Stimulated activated naive CD8-positive, alpha-beta T cell treated with anti-CD3 and anti-CD28 coated beads, Interleukin-15, Interleukin-2, amounts not matched to agents 100 U/mL and 50 U/mL, for 24 hours (primary cell): ENCODE data around the gene CYTH2.
"Not testable (repeated sequence)": the region's sequence is repeated elsewhere in the genome, so short reads cannot be mapped to it uniquely, and the experiment has no call there.

ENCODE experiments used
- ATAC-seq: fragments of 150-1000 bp; cut with Tn5 transposase; one replicate; pipeline ENCODE4 v1.10.0; 2021
- DNase-seq: peaks from one replicate; pipeline ENCODE4 v3.0.0; 2021

Gene CYTH2

GRCh38 chr19:48477067-48477685 lies 8.0 kb downstream of the CYTH2 start:
- ATAC-seq = no peak
- no peak for DNase-seq

- no peak for DNase-seq
- ATAC-seq = no peak
Observed at GRCh38 chr19:48477698-48478338, 8.6 kb downstream of the CYTH2 start.

- ATAC-seq = no peak
- no peak for DNase-seq
Observed at GRCh38 chr19:48478339-48479256, 9.4 kb downstream of the CYTH2 start.

- no peak for DNase-seq
- ATAC-seq = no peak
Observed at GRCh38 chr19:48479686-48480085, 10.5 kb downstream of the CYTH2 start.

GRCh38 chr19:48480183-48480557 lies 11.0 kb downstream of the CYTH2 start:
- no peak for ATAC-seq

GRCh38 chr19:48480558-48481500 lies 11.7 kb downstream of the CYTH2 start:
- DNase-seq = peak; percentile 68
- ATAC-seq = peak; percentile 77

More at GRCh38 chr19:48480183-48480557, 11.0 kb downstream of the CYTH2 start:
- DNase-seq = peak; percentile 38

- DNase-seq = no peak
Observed at GRCh38 chr19:48481846-48482639, 12.9 kb downstream of the CYTH2 start.

GRCh38 chr19:48483301-48483700 lies 14.1 kb downstream of the CYTH2 start:
- DNase-seq = no peak
- ATAC-seq = no peak

More at GRCh38 chr19:48481846-48482639, 12.9 kb downstream of the CYTH2 start:
- no peak for ATAC-seq

GRCh38 chr19:48484247-48484893 lies 15.2 kb downstream of the CYTH2 start:
- DNase-seq (no peak), ATAC-seq (no peak)

- ATAC-seq (no peak), DNase-seq (no peak)
Observed at GRCh38 chr19:48484931-48485612, 15.9 kb downstream of the CYTH2 start.

- not testable (repeated sequence) for ATAC-seq, DNase-seq
Observed at GRCh38 chr19:48486706-48487105, 17.5 kb downstream of the CYTH2 start.

- no peak for ATAC-seq
- DNase-seq = no peak
Observed at GRCh38 chr19:48487544-48487943, 18.4 kb downstream of the CYTH2 start.

GRCh38 chr19:48487948-48488347 lies 18.8 kb downstream of the CYTH2 start:
- ATAC-seq = no peak
- no peak for DNase-seq

- DNase-seq, ATAC-seq: not testable (repeated sequence)
Observed at GRCh38 chr19:48488478-48488877, 19.3 kb downstream of the CYTH2 start.

- peak; percentile 56 for ATAC-seq
- DNase-seq = peak; percentile 91
Observed at GRCh38 chr19:48489608-48490216, 20.5 kb downstream of the CYTH2 start.

GRCh38 chr19:48490981-48491792 lies 22.0 kb downstream of the CYTH2 start:
- ATAC-seq (no peak), DNase-seq (peak; percentile 67)

GRCh38 chr19:48491793-48492123 lies 22.6 kb downstream of the CYTH2 start:
- DNase-seq = no peak

GRCh38 chr19:48492925-48493717 lies 24.0 kb downstream of the CYTH2 start:
- ATAC-seq = peak; percentile 78
- peak; percentile 88 for DNase-seq

More at GRCh38 chr19:48491793-48492123, 22.6 kb downstream of the CYTH2 start:
- no peak for ATAC-seq
